CD14-positive monocyte (primary cell): ENCODE data around the gene DUOXA1. TPM values are rescaled to one million over a fixed set of nuclear protein-coding genes. Genes with fewer than 3 reads are reported as not detected.

Source experiments
- DNase-seq, 3 donors: peaks; one replicate each; pipeline ENCODE4 v3.0.0-alpha.2; 2011 to 2022
- H2AFZ ChIP-seq: 2 replicates; pipeline ENCODE4 v1.6.0; 2012; ENCODE audit warnings: mild to moderate bottlenecking, low read depth, low read length, inconsistent platforms; ENCODE audit not compliant: insufficient read depth, poor library complexity, severe bottlenecking
- H3K27ac ChIP-seq, 2 donors: 1 replicate in 1 of 2; 2 replicates in 1 of 2; pipeline ENCODE4 v1.5.1; 2012 to 2013; ENCODE audit warnings: low read length in 2 of 2, control low read depth in 1 of 2, inconsistent platforms in 1 of 2, low read depth in 1 of 2, mild to moderate bottlenecking in 1 of 2
- H3K27me3 ChIP-seq, 2 donors: one replicate each; pipeline versions ENCODE4 v1.6.0 to v1.6.1; 2011 to 2013; ENCODE audit warnings: low read length in 2 of 2; ENCODE audit not compliant: control insufficient read depth in 2 of 2, insufficient read depth in 2 of 2
- H3K36me3 ChIP-seq, 2 donors: replicated peaks in 1 of 2; 1 replicate in 1 of 2; 2 replicates in 1 of 2; pipeline versions ENCODE4 v1.5.1 to v1.6.1; 2012 to 2013; ENCODE audit warnings: low read length in 2 of 2, control low read depth in 1 of 2, inconsistent platforms in 1 of 2, mild to moderate bottlenecking in 1 of 2; ENCODE audit not compliant: insufficient read depth in 2 of 2, control insufficient read depth in 1 of 2
- H3K4me1 ChIP-seq, 2 donors: 1 replicate in 1 of 2; 2 replicates in 1 of 2; pipeline versions ENCODE4 v1.5.1 to v1.6.1; 2012 to 2013; ENCODE audit warnings: low read length in 2 of 2, control low read depth in 1 of 2, inconsistent platforms in 1 of 2, mild to moderate bottlenecking in 1 of 2, moderate library complexity in 1 of 2; ENCODE audit not compliant: insufficient read depth in 2 of 2, control insufficient read depth in 1 of 2
- H3K4me2 ChIP-seq: replicated peaks from 2 replicates; pipeline ENCODE3; 2012; ENCODE audit warnings: low read length, moderate library complexity, mild to moderate bottlenecking; ENCODE audit not compliant: poor library complexity, severe bottlenecking; ENCODE audit errors: extremely low read depth
- H3K4me3 ChIP-seq, 3 experiments: fragments of 200-600 bp in 1 of 3; sonication (generic) in 1 of 3; replicated peaks in 1 of 3; 1 replicate in 2 of 3; 2 replicates in 1 of 3; pipeline ENCODE4 v1.5.1; 2011 to 2013; ENCODE audit warnings: low read length in 3 of 3, mild to moderate bottlenecking in 3 of 3, control low read depth in 2 of 3, low read depth in 2 of 3, inconsistent platforms in 1 of 3, moderate library complexity in 1 of 3
- H3K79me2 ChIP-seq: 2 replicates; pipeline ENCODE4 v1.6.0; 2012; ENCODE audit warnings: mild to moderate bottlenecking, control low read depth, inconsistent platforms, low read length, moderate library complexity; ENCODE audit not compliant: insufficient read depth
- H3K9ac ChIP-seq: 2 replicates; pipeline ENCODE4 v1.6.0; 2017; ENCODE audit warnings: low read length, mild to moderate bottlenecking; ENCODE audit not compliant: insufficient read depth, poor library complexity, severe bottlenecking
- H3K9me3 ChIP-seq, 2 donors: replicated peaks in 1 of 2; 1 replicate in 1 of 2; 2 replicates in 1 of 2; pipeline versions ENCODE4 v1.5.1 to v1.6.1; 2012 to 2013; ENCODE audit warnings: low read length in 2 of 2, control low read depth in 1 of 2; ENCODE audit not compliant: control insufficient read depth in 1 of 2, insufficient read depth in 1 of 2
- H4K20me1 ChIP-seq: 2 replicates; pipeline ENCODE4 v1.6.0; 2012; ENCODE audit warnings: mild to moderate bottlenecking, low read length, control low read depth, moderate library complexity; ENCODE audit not compliant: insufficient read depth
- H3K27ac Mint-ChIP-seq, 7 donors: one replicate each; pipeline ENCODE4 v1.8.0; 2020; ENCODE audit warnings: mild to moderate bottlenecking in 7 of 7, mixed read lengths in 7 of 7, moderate library complexity in 6 of 7, inconsistent platforms in 2 of 7
- H3K27me3 Mint-ChIP-seq, 3 donors: one replicate each; pipeline ENCODE4 v1.8.0; 2021 to 2022; ENCODE audit warnings: low read depth in 3 of 3, mild to moderate bottlenecking in 3 of 3, mixed read lengths in 3 of 3, moderate library complexity in 3 of 3, inconsistent platforms in 1 of 3
- H3K36me3 Mint-ChIP-seq, 2 donors: one replicate each; pipeline ENCODE4 v1.8.0; 2020; ENCODE audit warnings: mixed read lengths in 2 of 2, inconsistent platforms in 1 of 2, mild to moderate bottlenecking in 1 of 2
- H3K4me1 Mint-ChIP-seq: one replicate; pipeline ENCODE4 v1.8.0; 2020; ENCODE audit warnings: mild to moderate bottlenecking, mixed read lengths
- H3K4me3 Mint-ChIP-seq, 2 donors: one replicate each; pipeline ENCODE4 v1.8.0; 2020; ENCODE audit warnings: mild to moderate bottlenecking in 2 of 2, mixed read lengths in 2 of 2, moderate library complexity in 1 of 2
- H3K9me3 Mint-ChIP-seq, 7 donors: one replicate each; pipeline ENCODE4 v1.8.0; 2020 to 2022; ENCODE audit warnings: mixed read lengths in 7 of 7, mild to moderate bottlenecking in 6 of 7, moderate library complexity in 6 of 7, inconsistent platforms in 2 of 7
- WGBS: methylation state at CpG from one replicate; pipeline ENCODE4 v1.1.5; 2013; ENCODE audit warnings: missing lambda C conversion rate; ENCODE audit not compliant: insufficient coverage; 5-methylcytosine and 5-hydroxymethylcytosine counted together
- intact Hi-C, 2 donors: fragments of 100-400 bp; cut with micrococcal nuclease; formaldehyde crosslinking; loops; one replicate each; pipeline versions ENCODE4 v1.15.0 to v1.15.1; 2023
- polyA plus RNA-seq, 3 donors: library from polyadenylated mRNA; depleted of rRNA in 1 of 3; unstranded in 2 of 3; stranded (reverse) in 1 of 3; fragments of 300-500 nt in 2 of 3; fragments of >200 nt in 1 of 3; fragmentation: Illumina TruSeq in 2 of 3; gene quantifications; 1 replicate in 2 of 3; 2 replicates in 1 of 3; pipeline ENCODE4 v1.2.3, GENCODE V29; 2012 to 2021
- TF ChIP-seq, protein P1 (sequence below): fragments of 200-600 bp; IDR thresholded peaks from one replicate; pipeline ENCODE4 v1.8.0; 2022; ENCODE audit warnings: antibody characterized with exemption, mild to moderate bottlenecking

Gene DUOXA1
- polyA plus RNA-seq, 3 donors, result not detected

DNA sequence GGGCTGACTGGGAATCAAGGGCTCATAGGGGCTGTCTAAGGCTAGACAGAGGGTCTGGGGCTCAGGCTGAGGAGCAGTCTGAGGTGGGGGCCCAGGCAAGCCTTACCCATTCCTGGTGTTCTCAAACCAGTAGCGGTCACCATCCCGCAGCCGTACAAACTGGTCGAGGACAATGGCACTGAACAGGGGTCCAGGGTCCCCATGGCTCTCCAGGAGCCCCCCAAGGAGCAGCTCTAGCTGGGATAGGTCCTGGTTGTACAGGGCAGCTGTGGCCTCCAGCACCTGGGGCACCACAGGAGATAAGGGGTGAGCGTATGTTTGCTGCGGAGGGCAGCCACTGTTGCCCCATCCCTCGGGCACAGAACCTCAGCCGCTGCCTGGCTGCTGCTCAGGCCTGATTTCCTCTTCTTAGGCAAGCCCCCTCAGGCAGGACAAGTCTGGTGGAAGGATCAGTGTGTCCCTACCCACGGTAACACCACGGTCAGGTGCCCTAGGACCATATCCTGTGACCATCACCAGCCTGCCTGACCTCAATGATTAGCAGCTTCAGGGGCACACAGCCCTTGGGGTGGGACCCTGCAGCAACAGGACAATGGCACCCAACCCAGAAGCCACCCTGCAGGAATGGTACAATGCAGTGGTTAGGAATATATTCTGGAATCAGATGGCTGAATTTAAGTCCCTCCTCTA lies 21.6 kb downstream of the DUOXA1 start:
- Histone ChIP-seq H3K27ac (no peak overlapping the region), H3K4me1 (peaks cover 11 to 12% of the 10 kb centered on the region in 2 donors), H3K79me2 (no peaks in the 10 kb centered on the region), H3K27me3 (peaks cover 26 to 34% of the 10 kb centered on the region in 2 donors), H4K20me1 (no peaks in the 10 kb centered on the region), H2AFZ (no peak overlapping the region), H3K36me3 (no peaks in the 10 kb centered on the region), H3K4me3 (no peak overlapping the region), H3K4me2 (no peak overlapping the region), H3K9me3 (peaks cover 0 to 16% of the 10 kb centered on the region in 2 donors), H3K9ac (no peak overlapping the region)
- Mint-ChIP-seq H3K4me1 (peaks cover 14% of the 10 kb centered on the region), H3K27ac (no peak overlapping the region), H3K36me3 (peaks cover 0 to 2% of the 10 kb centered on the region in 2 donors), H3K27me3 (peaks cover 43 to 47% (median 47%) of the 10 kb centered on the region in 3 donors), H3K9me3 (peaks cover 0 to 11% (median 8%) of the 10 kb centered on the region in 7 donors), H3K4me3 (no peak overlapping the region)
- no peak for DNase-seq
- WGBS, result 88% methylated on average over 10 of the region's 10 CpGs
- intact Hi-C loops, result no loop called here
- TF ChIP-seq, protein P1, sequence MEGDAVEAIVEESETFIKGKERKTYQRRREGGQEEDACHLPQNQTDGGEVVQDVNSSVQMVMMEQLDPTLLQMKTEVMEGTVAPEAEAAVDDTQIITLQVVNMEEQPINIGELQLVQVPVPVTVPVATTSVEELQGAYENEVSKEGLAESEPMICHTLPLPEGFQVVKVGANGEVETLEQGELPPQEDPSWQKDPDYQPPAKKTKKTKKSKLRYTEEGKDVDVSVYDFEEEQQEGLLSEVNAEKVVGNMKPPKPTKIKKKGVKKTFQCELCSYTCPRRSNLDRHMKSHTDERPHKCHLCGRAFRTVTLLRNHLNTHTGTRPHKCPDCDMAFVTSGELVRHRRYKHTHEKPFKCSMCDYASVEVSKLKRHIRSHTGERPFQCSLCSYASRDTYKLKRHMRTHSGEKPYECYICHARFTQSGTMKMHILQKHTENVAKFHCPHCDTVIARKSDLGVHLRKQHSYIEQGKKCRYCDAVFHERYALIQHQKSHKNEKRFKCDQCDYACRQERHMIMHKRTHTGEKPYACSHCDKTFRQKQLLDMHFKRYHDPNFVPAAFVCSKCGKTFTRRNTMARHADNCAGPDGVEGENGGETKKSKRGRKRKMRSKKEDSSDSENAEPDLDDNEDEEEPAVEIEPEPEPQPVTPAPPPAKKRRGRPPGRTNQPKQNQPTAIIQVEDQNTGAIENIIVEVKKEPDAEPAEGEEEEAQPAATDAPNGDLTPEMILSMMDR, result no peak

DNA sequence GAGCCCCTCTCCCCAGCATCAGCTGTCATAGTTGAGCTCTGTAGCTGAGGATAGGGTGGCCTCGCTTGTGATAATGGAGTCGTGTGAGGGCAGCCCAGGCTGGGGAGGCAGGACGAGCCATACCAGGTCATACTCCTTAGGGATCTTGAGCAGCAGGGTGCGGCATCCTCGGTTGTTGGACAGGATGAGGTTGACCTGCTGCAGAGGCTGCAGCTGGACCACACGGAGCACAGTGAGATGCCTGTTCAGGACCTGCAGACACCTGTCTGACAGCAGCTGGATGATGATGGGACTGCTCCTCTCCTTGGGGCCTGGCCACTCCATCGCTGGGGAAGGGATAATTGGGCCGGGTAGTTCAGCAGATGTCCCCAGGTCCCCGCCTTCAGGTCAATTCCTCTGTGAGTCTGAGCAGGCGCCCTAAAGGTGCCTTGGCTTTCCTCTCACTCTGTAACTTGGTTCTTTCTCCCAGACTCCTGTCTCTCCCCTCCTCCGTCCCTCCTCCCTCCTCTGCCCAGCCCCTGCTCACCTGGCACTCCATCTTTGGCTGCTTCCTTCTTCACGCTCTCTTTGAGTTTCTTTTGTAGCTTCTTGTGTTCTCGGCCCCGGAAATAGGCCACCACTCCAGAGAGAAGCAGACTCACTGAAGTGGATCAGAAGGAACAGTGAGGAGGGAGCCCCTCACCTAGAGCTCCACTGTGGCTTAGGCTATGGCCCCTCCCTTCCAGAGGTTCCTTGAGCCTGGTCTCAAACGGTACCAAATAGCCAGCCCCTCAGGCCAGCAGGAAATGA lies 23.5 kb downstream of the DUOXA1 start:
- peaks cover 14 to 19% of the 10 kb centered on the region in 2 donors for H3K27me3 ChIP-seq
- DNase-seq, result no peak
- no peaks in the 10 kb centered on the region for H4K20me1 ChIP-seq
- no peak overlapping the region for H3K4me3 ChIP-seq
- no peak overlapping the region for H3K4me2 ChIP-seq
- no peaks in the 10 kb centered on the region for H3K4me1 ChIP-seq
- H3K4me3 Mint-ChIP-seq, result no peak overlapping the region
- no peak overlapping the region for H3K27ac Mint-ChIP-seq
- H3K27ac ChIP-seq, result no peak overlapping the region
- TF ChIP-seq, protein P1, result no peak
- peaks cover 0 to 5% (median 2%) of the 10 kb centered on the region in 7 donors for H3K9me3 Mint-ChIP-seq
- 74% methylated on average over 8 of the region's 15 CpGs for WGBS
- H3K79me2 ChIP-seq, result no peaks in the 10 kb centered on the region
- no peaks in the 10 kb centered on the region for H3K36me3 ChIP-seq
- H3K27me3 Mint-ChIP-seq, result peaks cover 29 to 34% (median 30%) of the 10 kb centered on the region in 3 donors
- peaks cover 0 to 5% of the 10 kb centered on the region in 2 donors for H3K9me3 ChIP-seq
- intact Hi-C loops, result no loop called here
- H2AFZ ChIP-seq, result no peak overlapping the region
- no peaks in the 10 kb centered on the region for H3K4me1 Mint-ChIP-seq
- peaks cover 0 to 2% of the 10 kb centered on the region in 2 donors for H3K36me3 Mint-ChIP-seq
- H3K9ac ChIP-seq, result no peak overlapping the region
